Tibial nerve (tissue), 4 donors: ENCODE measurements around the gene FLVCR2.
A peak's percentile ranks its signal among the peaks of the same experiment; 100 is the strongest.

ENCODE experiments used
- CTCF ChIP-seq, 5 experiments: fragments of 200-600 bp in 3 of 5; fragments of 450-650 bp in 2 of 5; sonication (generic) in 3 of 5; IDR thresholded peaks; one replicate each; pipeline ENCODE4 v1.5.1; 2016 to 2019; ENCODE audit warnings: antibody characterized with exemption in 5 of 5, mild to moderate bottlenecking in 3 of 5, moderate library complexity in 2 of 5
- EP300 ChIP-seq, 2 donors: sonication (generic); formaldehyde crosslinking; IDR thresholded peaks; one replicate each; pipeline ENCODE4 v1.6.1; 2017; ENCODE audit warnings: antibody characterized with exemption in 2 of 2, mild to moderate bottlenecking in 1 of 2
- POLR2A ChIP-seq, 2 donors: fragments of 450-650 bp; IDR thresholded peaks; one replicate each; pipeline ENCODE4 v1.6.1; 2017; ENCODE audit warnings: antibody characterized with exemption in 2 of 2, mild to moderate bottlenecking in 2 of 2, moderate library complexity in 2 of 2

- TF ChIP-seq EP300 (IDR thresholded peaks at IDR 0.05) (peak in 1 of 2 donors; percentile 75), CTCF (IDR thresholded peaks at IDR 0.05) (no peak), POLR2A (IDR thresholded peaks at IDR 0.05) (no peak)
These were observed 69.8 kb downstream of the FLVCR2 start for GRCh38 chr14:75648066-75648838.
